HG03025 (cell line): Measurements from ENCODE around the gene EHD1.

Experiments used
- ATAC-seq: cut with Tn5 transposase; IDR thresholded peaks from one replicate; pipeline ENCODE4 v1.9.1; 2021; ENCODE audit warnings: mild to moderate bottlenecking, moderate library complexity; ENCODE audit not compliant: unreplicated experiment, low FRiP score

The EHD1 gene

GRCh38 chr11:64910451-64911093 is 32.2 kb upstream of the EHD1 start:
- no peak for ATAC-seq

GRCh38 chr11:64909653-64910343 is 31.4 kb upstream of the EHD1 start:
- ATAC-seq, result no peak

- no peak for ATAC-seq
These were observed 30.3 kb upstream of the EHD1 start for GRCh38 chr11:64908766-64909165.

- no peak for ATAC-seq
These were observed 27.9 kb upstream of the EHD1 start for GRCh38 chr11:64906314-64906635.

GRCh38 chr11:64905516-64906313 is 27.3 kb upstream of the EHD1 start:
- no peak for ATAC-seq

GRCh38 chr11:64903291-64903833 is 24.9 kb upstream of the EHD1 start:
- no peak for ATAC-seq

GRCh38 chr11:64902102-64902900 is 23.9 kb upstream of the EHD1 start:
- no peak for ATAC-seq

- ATAC-seq, result no peak
These were observed 22.4 kb upstream of the EHD1 start for GRCh38 chr11:64900774-64901173.

GRCh38 chr11:64900263-64900678 is 21.9 kb upstream of the EHD1 start:
- no peak for ATAC-seq

- no peak for ATAC-seq
These were observed 20.1 kb upstream of the EHD1 start for GRCh38 chr11:64898541-64898940.

GRCh38 chr11:64898076-64898445 is 19.6 kb upstream of the EHD1 start:
- no peak for ATAC-seq

- ATAC-seq, result no peak
These were observed 19.1 kb upstream of the EHD1 start for GRCh38 chr11:64897381-64898075.

- ATAC-seq, result no peak
These were observed 18.1 kb upstream of the EHD1 start for GRCh38 chr11:64896448-64897022.

GRCh38 chr11:64894812-64895452 is 16.5 kb upstream of the EHD1 start:
- no peak for ATAC-seq

GRCh38 chr11:64894070-64894811 is 15.8 kb upstream of the EHD1 start:
- no peak for ATAC-seq

- ATAC-seq, result no peak
These were observed 15.0 kb upstream of the EHD1 start for GRCh38 chr11:64893194-64894069.

GRCh38 chr11:64892838-64893193 is 14.4 kb upstream of the EHD1 start:
- ATAC-seq, result no peak

GRCh38 chr11:64892411-64892831 is 14.0 kb upstream of the EHD1 start:
- ATAC-seq, result no peak
